Sigmoid colon (tissue), 7 donors: ENCODE results near the gene LPCAT2. TPM values are rescaled to one million over a fixed set of nuclear protein-coding genes. Genes with fewer than 3 reads are reported as not detected.

ENCODE experiments used
- DNase-seq: peaks from one replicate; pipeline ENCODE4 v3.0.0-alpha.2; 2019
- H3K27ac ChIP-seq, 4 donors: fragments of 200-600 bp; sonication (generic); one replicate each; pipeline ENCODE4 v1.5.1; 2016 to 2019; ENCODE audit warnings: mild to moderate bottlenecking in 1 of 4
- H3K27me3 ChIP-seq, 3 donors: fragments of 200-600 bp; sonication (generic); one replicate each; pipeline ENCODE4 v1.5.1; 2019; ENCODE audit warnings: mild to moderate bottlenecking in 1 of 3
- H3K36me3 ChIP-seq, 4 donors: fragments of 200-600 bp; sonication (generic); one replicate each; pipeline ENCODE4 v1.5.1; 2016 to 2019
- H3K4me1 ChIP-seq, 4 donors: fragments of 200-600 bp; sonication (generic); one replicate each; pipeline ENCODE4 v1.5.1; 2017 to 2019
- H3K4me3 ChIP-seq, 4 donors: fragments of 200-600 bp; sonication (generic); one replicate each; pipeline ENCODE4 v1.5.1; 2017 to 2019; ENCODE audit warnings: mild to moderate bottlenecking in 2 of 4, moderate library complexity in 1 of 4
- H3K9me3 ChIP-seq, 4 donors: fragments of 200-600 bp in 3 of 4; sonication (generic) in 3 of 4; one replicate each; pipeline versions ENCODE4 v1.5.1 to v1.6.1; 2013 to 2019
- EP300 ChIP-seq, 4 donors: sonication (generic); formaldehyde crosslinking; IDR thresholded peaks; one replicate each; pipeline ENCODE4 v1.6.1; 2017; ENCODE audit warnings: antibody characterized with exemption in 4 of 4
- POLR2A ChIP-seq, 2 donors: fragments of 450-650 bp; IDR thresholded peaks; one replicate each; pipeline ENCODE4 v1.6.1; 2016; ENCODE audit warnings: antibody characterized with exemption in 2 of 2, mild to moderate bottlenecking in 2 of 2, moderate library complexity in 2 of 2
- POLR2AphosphoS5 ChIP-seq, 4 donors: sonication (generic); formaldehyde crosslinking; IDR thresholded peaks; one replicate each; pipeline ENCODE4 v1.6.1; 2017; ENCODE audit warnings: antibody characterized with exemption in 4 of 4
- WGBS, 2 donors: extraction: QIAGEN DNeasy Blood & Tissue Kit; methylation state at CpG; one replicate each; pipeline ENCODE4 v1.1.7; 2013; 5-methylcytosine and 5-hydroxymethylcytosine counted together
- intact Hi-C: fragments of 100-400 bp; cut with DNase I; formaldehyde crosslinking; loops from one replicate; pipeline ENCODE4 v1.15.1; 2023
- polyA plus RNA-seq, 3 donors: library from polyadenylated mRNA; stranded (reverse); fragments of 200-250 nt; gene quantifications; one replicate each; pipeline ENCODE4 v1.2.3, GENCODE V29; 2013
- total RNA-seq, 4 donors: library from RNA; depleted of rRNA; stranded (reverse); fragments of >200 nt; gene quantifications; one replicate each; pipeline ENCODE4 v1.1.0, GENCODE V29; 2016
- TF ChIP-seq, protein P1 (sequence below), 4 experiments: fragments of 450-650 bp in 3 of 4; fragments of 200-600 bp in 1 of 4; IDR thresholded peaks; one replicate each; pipeline ENCODE4 v1.5.1; 2016 to 2019; ENCODE audit warnings: antibody characterized with exemption in 4 of 4, mild to moderate bottlenecking in 3 of 4, moderate library complexity in 2 of 4
- donor health status: healthy with polysubstance abuse.
- donor health status: Bipolar disorder and iron deficiency.
- donor health status: healthy.

LPCAT2 gene
- total and polyA plus RNA-seq, 7 donors = 1.2 to 12.8 (median 6.6) TPM

GRCh38 chr16:55568207-55568606 is 59.3 kb downstream of the LPCAT2 start:
- Histone ChIP-seq H3K9me3 (no peaks in the 10 kb centered on the region), H3K36me3 (no peaks in the 10 kb centered on the region), H3K4me1 (peaks cover 0 to 27% (median 17%) of the 10 kb centered on the region in 4 donors), H3K27me3 (no peaks in the 10 kb centered on the region), H3K4me3 (no peak overlapping the region), H3K27ac (no peak overlapping the region)
- intact Hi-C loops = no loop called here
- TF ChIP-seq POLR2A (IDR thresholded peaks at IDR 0.05) (no peak), EP300 (IDR thresholded peaks at IDR 0.05) (no peak), POLR2AphosphoS5 (IDR thresholded peaks at IDR 0.05) (no peak)
- TF ChIP-seq, protein P1, sequence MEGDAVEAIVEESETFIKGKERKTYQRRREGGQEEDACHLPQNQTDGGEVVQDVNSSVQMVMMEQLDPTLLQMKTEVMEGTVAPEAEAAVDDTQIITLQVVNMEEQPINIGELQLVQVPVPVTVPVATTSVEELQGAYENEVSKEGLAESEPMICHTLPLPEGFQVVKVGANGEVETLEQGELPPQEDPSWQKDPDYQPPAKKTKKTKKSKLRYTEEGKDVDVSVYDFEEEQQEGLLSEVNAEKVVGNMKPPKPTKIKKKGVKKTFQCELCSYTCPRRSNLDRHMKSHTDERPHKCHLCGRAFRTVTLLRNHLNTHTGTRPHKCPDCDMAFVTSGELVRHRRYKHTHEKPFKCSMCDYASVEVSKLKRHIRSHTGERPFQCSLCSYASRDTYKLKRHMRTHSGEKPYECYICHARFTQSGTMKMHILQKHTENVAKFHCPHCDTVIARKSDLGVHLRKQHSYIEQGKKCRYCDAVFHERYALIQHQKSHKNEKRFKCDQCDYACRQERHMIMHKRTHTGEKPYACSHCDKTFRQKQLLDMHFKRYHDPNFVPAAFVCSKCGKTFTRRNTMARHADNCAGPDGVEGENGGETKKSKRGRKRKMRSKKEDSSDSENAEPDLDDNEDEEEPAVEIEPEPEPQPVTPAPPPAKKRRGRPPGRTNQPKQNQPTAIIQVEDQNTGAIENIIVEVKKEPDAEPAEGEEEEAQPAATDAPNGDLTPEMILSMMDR (IDR thresholded peaks at IDR 0.05) = no peak
- WGBS, 2 donors = 88 to 94% methylated on average over 3 of the region's 3 CpGs
- no peak for DNase-seq

DNA sequence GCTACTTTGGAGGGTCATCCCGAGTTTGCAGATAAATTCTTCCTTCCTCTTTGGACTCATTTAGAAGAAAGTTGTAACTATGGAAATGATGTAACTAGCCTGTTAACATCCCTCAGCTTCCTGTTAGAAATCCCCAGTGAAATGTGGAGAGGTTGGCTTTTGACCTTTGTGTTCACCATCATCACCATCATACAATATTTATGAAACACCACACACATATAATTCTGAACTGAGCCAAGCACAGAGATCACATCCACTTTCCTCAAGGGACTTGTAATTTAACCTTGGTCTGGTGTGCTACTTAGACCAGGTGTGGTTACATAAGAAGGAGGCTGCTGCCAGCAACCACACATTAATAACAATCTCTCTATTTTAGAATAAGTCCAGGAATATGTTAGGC is 60.2 kb downstream of the LPCAT2 start:
- intact Hi-C loops = no loop called here
- no peaks in the 10 kb centered on the region for H3K27me3 ChIP-seq
- H3K36me3 ChIP-seq = no peaks in the 10 kb centered on the region
- no peak overlapping the region for H3K4me3 ChIP-seq
- no peaks in the 10 kb centered on the region for H3K9me3 ChIP-seq
- peak; percentile 30 for DNase-seq
- H3K27ac ChIP-seq = no peak overlapping the region
- H3K4me1 ChIP-seq = peaks cover 0 to 27% (median 17%) of the 10 kb centered on the region in 4 donors
- 39 to 54% methylated on average over 1 of the region's 1 CpG for WGBS, 2 donors
- TF ChIP-seq EP300 (IDR thresholded peaks at IDR 0.05) (no peak), POLR2A (IDR thresholded peaks at IDR 0.05) (no peak), POLR2AphosphoS5 (IDR thresholded peaks at IDR 0.05) (no peak)
- TF ChIP-seq, protein P1 (IDR thresholded peaks at IDR 0.05) = no peak

DNA sequence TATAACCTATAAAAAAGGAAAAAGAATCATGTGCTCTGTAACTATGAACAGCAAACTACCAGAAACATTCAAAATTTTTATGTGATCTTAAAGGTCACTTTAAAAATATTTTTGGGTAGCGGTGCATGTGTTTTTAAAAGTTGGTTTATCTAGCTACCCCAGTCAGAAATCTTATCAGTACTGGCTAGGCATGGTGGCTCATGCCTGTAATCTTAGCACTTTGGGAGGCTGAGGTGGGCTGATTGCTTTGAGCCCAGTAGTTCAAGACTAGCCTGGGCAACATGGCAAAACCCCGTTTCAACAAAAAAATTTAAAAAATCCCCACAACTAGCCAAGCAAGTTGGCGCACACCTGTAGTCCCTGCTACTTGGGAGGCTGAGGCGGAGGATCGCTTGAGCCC is 61.3 kb downstream of the LPCAT2 start:
- DNase-seq = peak; percentile 21
- intact Hi-C loops = no loop called here
- no peak overlapping the region for H3K4me3 ChIP-seq
- no peaks in the 10 kb centered on the region for H3K36me3 ChIP-seq
- TF ChIP-seq, protein P1 (IDR thresholded peaks at IDR 0.05) = no peak
- TF ChIP-seq POLR2A (IDR thresholded peaks at IDR 0.05) = no peak
- no peak for TF ChIP-seq EP300 (IDR thresholded peaks at IDR 0.05)
- TF ChIP-seq POLR2AphosphoS5 (IDR thresholded peaks at IDR 0.05) = no peak
- 91 to 94% methylated on average over 5 of the region's 5 CpGs for WGBS, 2 donors
- H3K9me3 ChIP-seq = no peaks in the 10 kb centered on the region
- H3K4me1 ChIP-seq = peaks cover 0 to 35% (median 21%) of the 10 kb centered on the region in 4 donors
- no peak overlapping the region for H3K27ac ChIP-seq
- no peaks in the 10 kb centered on the region for H3K27me3 ChIP-seq

DNA sequence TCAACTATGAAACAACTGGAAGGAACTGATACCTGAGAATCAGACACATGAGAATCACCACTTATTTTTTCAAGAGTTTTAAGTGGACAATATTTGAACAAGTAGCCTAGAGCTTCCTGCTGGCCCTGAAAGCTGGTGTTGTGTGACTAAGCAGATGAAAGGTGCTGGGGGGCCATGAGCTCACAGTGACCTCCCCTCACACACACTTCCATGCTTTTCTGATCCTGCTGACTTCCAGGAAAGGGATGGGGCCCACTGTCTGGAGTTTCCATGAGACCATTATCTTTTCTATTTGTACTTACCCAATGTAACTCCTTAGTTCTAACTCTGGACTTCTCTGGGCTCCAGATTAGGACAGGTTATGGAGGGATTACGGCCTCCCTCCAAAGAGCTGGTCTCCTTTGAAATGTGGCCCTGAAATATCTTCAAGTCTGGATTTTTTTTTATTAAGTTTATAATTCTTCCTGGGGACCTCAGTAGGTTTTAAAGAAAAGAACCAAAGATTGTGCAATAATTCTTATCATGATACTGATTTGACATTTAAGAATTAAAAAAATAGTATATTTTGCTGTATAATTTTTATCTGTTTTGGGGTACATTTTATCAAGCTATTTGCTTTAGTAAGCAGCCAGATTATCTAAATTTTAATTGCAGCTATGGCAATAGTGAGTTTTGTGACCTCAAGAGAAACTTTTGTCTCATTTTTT is 62.5 kb downstream of the LPCAT2 start:
- H3K9me3 ChIP-seq = no peaks in the 10 kb centered on the region
- H3K27ac ChIP-seq = no peak overlapping the region
- intact Hi-C loops = no loop called here
- peak; percentile 18 for DNase-seq
- H3K4me1 ChIP-seq = peaks cover 0 to 47% (median 32%) of the 10 kb centered on the region in 4 donors
- no peak overlapping the region for H3K4me3 ChIP-seq
- TF ChIP-seq POLR2AphosphoS5 (IDR thresholded peaks at IDR 0.05) (no peak), POLR2A (IDR thresholded peaks at IDR 0.05) (no peak), EP300 (IDR thresholded peaks at IDR 0.05) (no peak)
- TF ChIP-seq, protein P1 (IDR thresholded peaks at IDR 0.05) = no peak
- WGBS, 2 donors = 92 to 96% methylated on average over 1 of the region's 1 CpG
- H3K27me3 ChIP-seq = no peaks in the 10 kb centered on the region
- H3K36me3 ChIP-seq = no peaks in the 10 kb centered on the region
